SK-N-MC (cell line): ENCODE results near the gene SOS1.

Experiments used
- DNase-seq: peaks from one replicate; pipeline ENCODE4 v3.0.0-alpha.2; 2011; ENCODE audit warnings: low read depth, low spot score
- H3K27ac ChIP-seq: fragments of 200-600 bp; sonication (generic); 2 replicates; pipeline ENCODE4 v1.5.1; 2016; ENCODE audit warnings: mixed run types
- H3K36me3 ChIP-seq: fragments of 200-600 bp; sonication (generic); 2 replicates; pipeline ENCODE4 v1.6.1; 2017; ENCODE audit warnings: antibody characterized with exemption, low read length, mixed read lengths; ENCODE audit not compliant: insufficient read depth
- H3K4me3 ChIP-seq: fragments of 200-600 bp; sonication (generic); 2 replicates; pipeline ENCODE4 v1.5.1; 2016
- H3K9ac ChIP-seq: fragments of 200-600 bp; sonication (generic); 2 replicates; pipeline ENCODE4 v1.8.0; 2017; ENCODE audit warnings: mixed run types, mixed read lengths; ENCODE audit not compliant: insufficient read length
- H3K9me3 ChIP-seq: fragments of 200-600 bp; sonication (generic); 2 replicates; pipeline ENCODE4 v1.6.1; 2017; ENCODE audit warnings: low read depth, mild to moderate bottlenecking, antibody characterized with exemption, low read length, moderate library complexity, mixed read lengths
- EZH2 ChIP-seq: fragments of 200-600 bp; sonication (generic); IDR thresholded peaks from one replicate; pipeline ENCODE4 v1.6.1; 2017; ENCODE audit warnings: antibody characterized with exemption
- FOXP2 ChIP-seq: optimal IDR thresholded peaks from 2 replicates; pipeline ENCODE3; 2011; ENCODE audit warnings: mild to moderate bottlenecking, moderate library complexity; ENCODE audit not compliant: insufficient read depth; ENCODE audit errors: extremely low read length, control extremely low read depth
- POLR2AphosphoS5 ChIP-seq: IDR thresholded peaks from 2 replicates; pipeline ENCODE4 v1.6.1; 2012; ENCODE audit warnings: mild to moderate bottlenecking, low read depth, low read length, borderline replicate concordance

The SOS1 gene

DNA sequence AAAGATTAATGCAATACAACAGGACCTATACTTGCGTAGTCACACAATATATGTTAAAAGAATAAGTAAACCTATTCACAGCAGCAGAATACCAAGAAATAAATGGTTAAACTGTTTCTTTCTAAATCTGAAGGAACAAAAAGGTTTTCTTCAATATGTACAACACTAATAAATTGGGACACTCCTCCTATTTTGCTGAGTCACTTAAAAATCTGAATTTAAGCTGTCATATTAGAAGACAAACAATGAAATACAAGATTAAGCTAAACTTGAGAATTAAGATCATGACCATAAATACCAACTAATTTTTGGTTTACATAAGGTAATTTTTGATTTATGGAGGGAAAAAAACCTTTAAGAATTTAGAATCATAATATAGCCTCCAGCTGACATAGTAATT lies 138.4 kb downstream of the SOS1 start:
- H3K4me3 ChIP-seq, result no peak overlapping the region
- H3K27ac ChIP-seq, result no peak overlapping the region
- TF ChIP-seq POLR2AphosphoS5, result no peak
- no peak for TF ChIP-seq FOXP2
- no peak for TF ChIP-seq EZH2
- no peak for DNase-seq
- H3K9ac ChIP-seq, result no peak overlapping the region
- no peaks in the 10 kb centered on the region for H3K9me3 ChIP-seq
- peaks cover 19% of the 10 kb centered on the region for H3K36me3 ChIP-seq

DNA sequence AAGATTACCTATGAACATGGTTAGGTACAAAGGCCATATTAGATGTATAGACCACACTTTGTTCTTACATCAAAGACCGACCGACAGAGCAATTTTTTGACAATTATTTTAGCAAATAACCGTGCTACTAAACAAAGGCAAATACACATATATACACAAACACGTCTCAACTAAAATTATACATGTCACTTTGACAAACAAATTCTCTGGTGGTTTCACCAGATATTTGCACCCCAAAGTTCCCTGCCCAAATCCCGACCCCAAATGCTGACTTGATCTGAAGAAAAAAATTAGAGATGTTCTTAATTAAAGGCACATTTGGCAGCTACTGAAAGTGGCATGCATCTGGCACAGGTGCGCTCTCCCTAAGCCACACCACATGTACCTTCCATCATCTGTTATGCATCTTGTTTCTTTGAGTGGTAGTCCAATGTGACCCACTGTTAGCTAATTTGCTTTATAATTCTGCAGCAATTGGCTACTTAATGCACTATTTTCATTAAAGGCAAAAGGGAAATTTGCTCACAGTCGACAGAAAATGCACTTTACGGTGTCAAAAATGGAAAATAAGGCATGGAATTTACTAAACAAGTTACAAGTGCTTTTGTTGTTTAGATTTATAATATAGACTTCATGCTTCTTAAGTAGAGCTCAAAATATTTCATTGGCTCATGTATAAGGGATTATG lies 139.0 kb downstream of the SOS1 start:
- no peak for DNase-seq
- no peak overlapping the region for H3K4me3 ChIP-seq
- no peak overlapping the region for H3K27ac ChIP-seq
- H3K9ac ChIP-seq, result no peak overlapping the region
- no peaks in the 10 kb centered on the region for H3K9me3 ChIP-seq
- peaks cover 19% of the 10 kb centered on the region for H3K36me3 ChIP-seq
- TF ChIP-seq POLR2AphosphoS5, result no peak
- TF ChIP-seq EZH2, result no peak
- no peak for TF ChIP-seq FOXP2

DNA sequence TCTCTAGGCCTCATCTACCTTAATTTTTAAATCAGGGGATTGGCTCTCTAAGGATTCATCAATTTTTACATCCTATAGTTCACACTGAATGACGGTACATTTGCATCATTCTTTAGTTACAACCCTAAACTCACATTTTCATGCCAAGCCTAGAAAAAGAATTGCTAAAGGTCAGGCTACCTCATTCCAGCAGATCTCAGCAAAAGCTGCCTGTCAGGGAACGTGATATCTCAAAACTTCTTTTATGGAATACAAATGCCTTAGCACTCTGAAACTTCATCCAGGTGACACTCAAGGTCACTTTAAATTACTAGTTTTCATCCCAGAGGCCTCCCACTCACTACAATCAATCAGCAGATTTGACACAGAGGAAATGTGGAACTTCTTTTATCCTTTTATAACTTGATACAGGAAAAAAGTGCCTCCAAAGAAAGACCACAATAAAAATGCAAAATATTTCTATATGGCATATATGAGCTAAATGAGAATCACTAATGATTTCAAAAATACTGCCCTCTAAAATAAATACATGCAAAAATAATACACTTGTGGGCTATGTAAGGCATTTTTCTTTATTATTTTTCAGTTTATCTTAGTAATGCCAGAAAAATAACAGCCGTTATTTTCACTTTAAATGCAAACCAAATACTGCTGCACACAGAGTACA lies 139.7 kb downstream of the SOS1 start:
- no peak for TF ChIP-seq FOXP2
- TF ChIP-seq POLR2AphosphoS5, result no peak
- Histone ChIP-seq H3K9ac (no peak overlapping the region), H3K27ac (no peak overlapping the region), H3K4me3 (no peak overlapping the region), H3K36me3 (peaks cover 15% of the 10 kb centered on the region), H3K9me3 (no peaks in the 10 kb centered on the region)
- DNase-seq, result no peak

DNA sequence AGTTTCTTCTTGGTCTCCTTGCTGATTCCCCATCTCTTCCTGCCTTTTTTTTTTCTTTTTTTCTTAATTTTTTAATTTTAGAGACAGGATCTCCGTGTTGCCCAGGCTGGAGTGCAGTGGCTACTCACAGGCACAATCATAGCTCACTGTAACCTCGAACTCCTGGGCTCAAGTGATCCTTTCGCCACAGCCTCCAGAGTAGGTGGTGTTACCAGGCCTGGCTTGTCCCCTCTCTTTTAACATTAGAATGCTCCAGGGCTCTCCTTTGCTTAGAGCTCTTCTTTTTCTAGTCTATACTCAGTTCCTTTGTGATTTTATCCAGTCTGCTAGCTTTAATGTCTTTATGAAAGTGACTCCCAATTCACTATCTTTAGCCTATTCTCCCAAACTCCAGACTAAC lies 141.9 kb downstream of the SOS1 start:
- H3K9ac ChIP-seq, result no peak overlapping the region
- no peak for DNase-seq
- H3K9me3 ChIP-seq, result no peaks in the 10 kb centered on the region
- H3K27ac ChIP-seq, result no peak overlapping the region
- H3K4me3 ChIP-seq, result no peak overlapping the region
- no peaks in the 10 kb centered on the region for H3K36me3 ChIP-seq
- TF ChIP-seq EZH2, result no peak
- no peak for TF ChIP-seq POLR2AphosphoS5
- no peak for TF ChIP-seq FOXP2

GRCh38 chr2:38978296-38978903 lies 142.5 kb downstream of the SOS1 start:
- H3K9me3 ChIP-seq, result no peaks in the 10 kb centered on the region
- H3K27ac ChIP-seq, result no peak overlapping the region
- H3K4me3 ChIP-seq, result no peak overlapping the region
- no peaks in the 10 kb centered on the region for H3K36me3 ChIP-seq
- no peak for DNase-seq
- TF ChIP-seq EZH2 (no peak), FOXP2 (no peak), POLR2AphosphoS5 (no peak)
- no peak overlapping the region for H3K9ac ChIP-seq

- Histone ChIP-seq H3K9ac (no peak overlapping the region), H3K36me3 (no peaks in the 10 kb centered on the region), H3K4me3 (no peak overlapping the region), H3K9me3 (no peaks in the 10 kb centered on the region), H3K27ac (no peak overlapping the region)
- DNase-seq, result no peak
- no peak for TF ChIP-seq EZH2
- TF ChIP-seq FOXP2, result no peak
- TF ChIP-seq POLR2AphosphoS5, result no peak
These were observed 143.8 kb downstream of the SOS1 start for GRCh38 chr2:38977047-38977446.

GRCh38 chr2:38975042-38975441 lies 145.8 kb downstream of the SOS1 start:
- Histone ChIP-seq H3K9me3 (no peaks in the 10 kb centered on the region), H3K27ac (no peak overlapping the region), H3K9ac (no peak overlapping the region), H3K36me3 (no peaks in the 10 kb centered on the region), H3K4me3 (no peak overlapping the region)
- DNase-seq, result no peak
- TF ChIP-seq POLR2AphosphoS5, result no peak
- no peak for TF ChIP-seq EZH2
- no peak for TF ChIP-seq FOXP2

DNA sequence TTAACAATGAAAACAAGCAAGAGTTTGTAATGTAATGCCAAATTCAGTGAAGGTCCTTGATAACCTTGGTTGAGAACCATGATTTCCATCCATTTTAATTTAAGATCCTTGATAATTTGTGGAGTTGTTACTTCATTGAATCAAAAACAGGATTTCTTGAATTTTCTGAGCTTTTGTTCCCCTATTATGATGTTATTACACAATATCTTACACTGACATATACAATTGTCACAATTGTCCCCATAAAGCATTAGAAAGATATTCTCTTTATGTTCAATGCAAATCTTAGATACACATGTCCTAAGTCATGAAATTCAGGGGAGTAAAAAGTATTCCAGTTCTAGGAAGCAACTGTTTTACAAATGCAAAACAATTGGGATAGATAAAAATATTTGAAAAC lies 147.6 kb downstream of the SOS1 start:
- Histone ChIP-seq H3K27ac (no peak overlapping the region), H3K9ac (no peak overlapping the region), H3K4me3 (no peak overlapping the region), H3K36me3 (no peaks in the 10 kb centered on the region), H3K9me3 (no peaks in the 10 kb centered on the region)
- TF ChIP-seq FOXP2, result no peak
- TF ChIP-seq POLR2AphosphoS5, result no peak
- no peak for TF ChIP-seq EZH2
- no peak for DNase-seq
